Hindlimb muscle (tissue), 1 donor: ENCODE results near the gene DYNLT4. TPM values are rescaled to one million over a fixed set of nuclear protein-coding genes. Genes with fewer than 3 reads are reported as not detected.
"Not testable (repeated sequence)": the region's sequence is repeated elsewhere in the genome, so short reads cannot be mapped to it uniquely, and the experiment has no call there.

ENCODE experiments used
- DNase-seq: peaks from one replicate; pipeline ENCODE4 v3.0.0-alpha.2; 2013
- polyA plus RNA-seq: library from polyadenylated mRNA; unstranded; fragments of 120-200 nt; gene quantifications from one replicate; pipeline ENCODE4 v1.2.1, GENCODE V29; 2013; ENCODE audit not compliant: insufficient read length

The DYNLT4 gene
- polyA plus RNA-seq, 1 donor = not detected

- peak; percentile 90 for DNase-seq
Measured at GRCh38 chr1:44808063-44808937, 1.1 kb upstream of the DYNLT4 start, which contains the start of gene BTBD19. Gene BTBD19, plus strand, starts transcription at chr1:44808523. Its CDS starts 298 bp downstream, at chr1:44808821.

DNA sequence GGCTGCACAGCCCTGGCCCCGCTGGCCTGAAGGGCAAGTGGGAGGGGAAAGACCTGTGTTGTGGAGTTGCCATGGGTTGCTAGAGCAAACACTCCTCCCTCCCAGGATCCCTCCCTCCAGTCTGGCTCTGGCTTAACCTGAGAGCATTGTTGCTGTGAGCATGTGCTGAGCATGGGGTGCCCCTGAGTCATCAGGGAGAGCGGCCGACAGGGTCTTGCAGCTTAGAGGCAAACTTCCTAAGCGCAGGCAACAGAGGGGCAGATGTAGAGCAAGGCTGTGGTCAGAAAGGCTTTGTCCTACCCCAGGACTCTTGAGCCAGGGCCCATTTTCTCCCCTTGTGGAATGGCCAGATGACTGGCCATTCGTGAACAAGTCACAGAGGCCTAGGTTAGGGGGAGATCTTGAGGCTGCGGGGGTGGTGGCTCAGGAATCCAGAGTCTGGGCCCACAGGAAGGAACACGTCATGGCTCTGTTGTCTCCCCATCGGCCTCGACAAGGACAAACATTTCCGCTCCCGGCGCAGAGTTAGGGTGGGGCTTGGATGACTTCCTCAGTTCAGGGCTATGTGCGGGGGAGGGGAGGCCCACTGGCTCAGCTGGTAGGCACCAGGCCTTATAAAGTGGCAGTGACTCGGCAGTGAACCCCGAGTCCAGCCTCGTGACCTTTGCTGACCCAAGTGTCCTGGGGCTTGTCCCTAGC is 362 bp upstream of the DYNLT4 start:
- peak; percentile 95 for DNase-seq

GRCh38 chr1:44806025-44806703 is 987 bp downstream of the DYNLT4 start:
- no peak for DNase-seq

DNA sequence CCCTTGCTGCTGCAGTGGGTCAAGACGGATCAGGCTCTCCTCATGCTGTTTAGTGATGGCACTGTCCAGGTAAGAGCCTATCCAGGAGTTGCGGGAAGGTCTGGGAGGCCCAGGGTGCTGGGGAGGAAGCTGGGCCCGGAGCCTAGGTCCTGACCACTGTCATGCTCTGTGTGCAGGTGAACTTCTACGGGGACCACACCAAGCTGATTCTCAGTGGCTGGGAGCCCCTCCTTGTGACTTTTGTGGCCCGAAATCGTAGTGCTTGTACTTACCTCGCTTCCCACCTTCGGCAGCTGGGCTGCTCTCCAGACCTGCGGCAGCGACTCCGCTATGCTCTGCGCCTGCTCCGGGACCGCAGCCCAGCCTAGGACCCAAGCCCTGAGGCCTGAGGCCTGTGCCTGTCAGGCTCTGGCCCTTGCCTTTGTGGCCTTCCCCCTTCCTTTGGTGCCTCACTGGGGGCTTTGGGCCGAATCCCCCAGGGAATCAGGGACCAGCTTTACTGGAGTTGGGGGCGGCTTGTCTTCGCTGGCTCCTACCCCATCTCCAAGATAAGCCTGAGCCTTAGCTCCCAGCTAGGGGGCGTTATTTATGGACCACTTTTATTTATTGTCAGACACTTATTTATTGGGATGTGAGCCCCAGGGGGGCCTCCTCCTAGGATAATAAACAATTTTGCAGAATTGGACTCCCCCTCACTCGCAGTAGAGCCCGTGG is 1.7 kb downstream of the DYNLT4 start:
- no peak for DNase-seq

DNA sequence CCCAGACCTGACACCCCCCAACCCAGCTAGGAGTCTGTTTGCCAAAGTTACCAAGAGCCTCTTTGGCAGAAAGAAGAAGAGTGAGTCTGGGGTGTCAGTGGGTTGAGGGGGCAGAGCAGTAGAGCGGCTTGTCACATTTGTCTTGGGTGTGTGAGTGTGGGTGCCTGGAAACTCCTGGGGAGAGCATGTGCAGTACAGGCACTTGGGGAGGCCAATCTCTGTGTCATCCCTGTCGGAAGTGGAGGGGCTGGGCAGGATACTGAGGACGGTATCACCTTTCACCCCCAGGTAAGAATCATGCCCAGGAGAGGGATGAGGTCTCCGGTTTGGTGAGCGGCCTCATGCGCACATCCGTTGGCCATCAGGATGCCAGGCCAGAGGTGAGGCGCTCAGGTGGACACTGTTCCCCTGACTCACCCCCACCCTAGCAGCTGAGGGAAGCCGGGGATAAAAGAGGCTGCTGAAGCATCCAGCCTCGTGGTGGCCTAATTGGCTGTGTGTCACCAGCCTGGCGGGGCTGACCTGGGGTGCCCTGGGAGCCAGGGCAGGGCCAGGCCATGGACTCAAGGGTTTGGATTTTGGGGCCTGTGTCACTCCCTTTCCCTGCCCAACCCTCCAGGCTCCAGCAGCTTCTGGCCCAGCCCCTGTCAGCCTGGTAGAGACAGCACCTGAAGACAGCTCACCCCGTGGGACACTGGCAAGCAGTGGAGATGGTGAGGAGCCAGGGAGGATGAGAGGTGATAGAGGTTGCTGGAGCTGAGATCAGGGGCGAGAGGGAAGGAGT is 3.6 kb downstream of the DYNLT4 start:
- no peak for DNase-seq

DNA sequence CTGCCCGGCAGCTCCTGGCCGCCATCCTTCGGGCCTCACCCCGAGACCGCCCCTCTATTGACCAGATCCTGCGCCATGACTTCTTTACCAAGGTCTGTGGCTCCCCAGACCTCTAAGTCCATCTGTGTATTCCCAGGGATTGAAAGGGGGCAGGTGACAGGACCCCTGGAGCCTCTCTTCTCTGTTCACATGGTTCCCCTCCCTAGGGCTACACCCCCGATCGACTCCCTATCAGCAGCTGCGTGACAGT is 4.2 kb downstream of the DYNLT4 start:
- no peak for DNase-seq

DNA sequence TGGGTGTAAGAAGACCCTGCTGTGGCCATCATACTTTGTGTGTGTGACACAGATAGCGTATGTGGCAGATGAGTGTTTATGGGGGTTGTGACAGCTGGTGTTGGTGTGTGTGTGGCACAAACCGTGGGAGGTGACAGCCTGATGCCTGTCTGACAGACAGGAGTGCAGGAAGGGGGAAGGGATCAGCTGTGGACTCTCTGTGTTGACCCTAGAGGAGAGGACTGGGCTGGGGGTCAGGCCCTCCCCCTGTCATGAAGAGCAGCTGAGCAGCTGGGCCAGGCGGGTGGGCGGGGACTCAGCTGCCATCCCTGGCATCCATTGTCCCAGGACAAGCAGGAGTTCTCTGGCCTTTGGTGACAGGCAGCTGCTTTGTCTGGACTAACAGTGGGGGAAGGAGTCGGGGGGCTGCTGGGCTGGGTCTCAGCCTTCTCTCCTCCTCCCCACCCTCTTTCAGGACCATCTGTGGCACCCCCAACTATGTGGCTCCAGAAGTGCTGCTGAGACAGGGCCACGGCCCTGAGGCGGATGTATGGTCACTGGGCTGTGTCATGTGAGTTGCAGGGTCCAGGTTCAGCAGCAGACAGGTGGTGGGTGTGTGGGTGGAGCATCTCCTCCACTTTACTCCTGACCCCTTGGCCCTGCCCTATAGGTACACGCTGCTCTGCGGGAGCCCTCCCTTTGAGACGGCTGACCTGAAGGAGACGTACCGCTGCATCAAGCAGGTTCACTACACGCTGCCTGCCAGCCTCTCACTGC is 4.7 kb downstream of the DYNLT4 start:
- no peak for DNase-seq

DNA sequence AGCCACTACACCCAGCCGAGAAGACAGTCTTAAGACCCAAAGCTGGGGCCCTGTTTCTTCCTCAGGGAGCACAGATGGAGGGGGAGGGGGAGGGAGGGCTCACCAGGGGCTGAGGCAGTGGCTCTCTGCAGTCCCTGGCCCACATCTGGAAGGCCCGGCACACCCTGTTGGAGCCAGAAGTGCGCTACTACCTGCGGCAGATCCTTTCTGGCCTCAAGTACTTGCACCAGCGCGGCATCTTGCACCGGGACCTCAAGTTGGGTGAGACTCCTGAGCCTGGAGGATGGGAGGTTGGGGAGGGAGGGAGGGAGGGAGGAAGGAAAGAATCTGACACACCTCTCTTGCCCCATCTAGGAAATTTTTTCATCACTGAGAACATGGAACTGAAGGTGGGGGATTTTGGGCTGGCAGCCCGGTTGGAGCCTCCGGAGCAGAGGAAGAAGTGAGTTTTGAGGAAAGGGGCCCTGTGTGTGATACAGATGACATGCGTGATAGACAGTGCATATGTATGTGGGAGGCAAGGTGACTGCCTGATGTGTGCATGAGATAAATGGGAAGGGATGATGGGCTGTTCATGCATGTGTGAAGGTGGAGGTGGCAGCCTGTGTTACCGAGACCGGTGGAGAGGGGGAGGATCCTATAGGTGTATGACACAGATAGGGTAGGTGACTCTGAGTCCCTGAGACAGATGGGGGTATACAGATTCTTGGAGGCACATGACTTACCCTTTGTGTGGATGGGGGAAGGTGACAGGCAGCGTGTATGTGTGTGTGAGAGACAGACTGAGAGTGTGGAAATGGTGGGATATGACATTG is 5.5 kb downstream of the DYNLT4 start:
- no peak for DNase-seq

- peak; percentile 98 for DNase-seq
Measured at GRCh38 chr1:44799770-44800584, 7.2 kb downstream of the DYNLT4 start, which contains the start of gene PLK3. Gene PLK3, plus strand, starts transcription at chr1:44800377. Its CDS starts 87 bp downstream, at chr1:44800464.

DNA sequence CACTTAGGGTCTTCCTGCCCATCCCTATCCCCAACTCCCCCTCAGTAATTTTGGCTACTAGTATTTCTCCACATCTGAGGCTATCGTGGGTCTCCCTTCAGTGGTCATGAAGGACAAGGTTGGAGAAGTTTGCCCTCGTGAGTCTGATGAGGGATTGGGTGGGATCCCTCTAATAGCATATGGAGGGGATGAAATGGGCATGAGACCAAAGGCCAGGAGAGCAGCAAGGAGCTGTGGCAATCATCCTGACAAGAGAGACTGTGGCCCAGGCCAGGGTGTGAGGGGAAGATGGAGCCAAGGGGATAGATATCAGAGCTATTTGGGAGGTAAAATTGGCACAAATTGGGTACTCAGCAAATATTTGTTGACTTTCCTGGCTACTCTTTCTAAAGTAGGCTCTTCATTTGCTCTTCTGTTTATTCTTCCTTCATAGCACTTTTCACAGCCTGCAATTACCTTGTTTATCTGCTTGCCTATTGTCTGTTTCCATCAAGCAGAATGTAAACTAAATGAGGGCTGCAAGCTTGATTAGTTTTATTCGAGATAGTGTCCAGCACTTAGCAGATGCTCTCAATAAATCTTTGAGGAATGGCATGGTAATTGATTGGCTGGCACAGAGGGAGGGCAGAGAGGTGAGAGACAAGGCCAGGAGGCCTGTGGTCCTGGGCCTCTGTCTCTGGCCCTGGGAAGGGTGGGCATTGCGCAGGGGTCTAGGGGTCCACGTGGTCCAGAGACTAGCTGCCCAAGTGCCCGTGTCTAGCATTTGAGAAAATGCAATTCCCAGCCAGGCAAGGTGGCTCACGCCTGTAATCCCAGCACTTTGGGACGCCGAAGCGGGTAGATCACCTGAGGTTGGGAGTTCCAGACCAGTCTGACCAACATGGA is 8.4 kb downstream of the DYNLT4 start:
- DNase-seq = no peak

DNA sequence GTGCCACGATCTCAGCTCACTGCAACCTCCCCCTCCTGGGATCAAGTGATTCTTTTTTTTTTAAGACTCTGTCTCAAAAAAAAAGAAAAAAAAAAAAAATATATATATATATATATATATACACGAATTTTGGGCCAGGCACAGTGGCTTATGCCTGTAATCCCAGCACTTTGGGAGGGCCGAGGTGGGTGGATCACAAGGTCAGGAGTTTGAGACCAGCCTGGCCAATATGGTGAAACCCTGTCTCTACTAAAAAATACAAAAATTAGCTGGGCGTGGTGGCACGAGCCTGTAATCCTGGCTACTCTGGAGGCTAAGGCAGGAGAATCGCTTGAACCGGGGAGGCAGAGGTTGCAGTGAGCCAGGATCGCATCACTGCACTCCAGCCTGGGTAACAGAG is 9.3 kb downstream of the DYNLT4 start:
- not testable (repeated sequence) for DNase-seq

DNA sequence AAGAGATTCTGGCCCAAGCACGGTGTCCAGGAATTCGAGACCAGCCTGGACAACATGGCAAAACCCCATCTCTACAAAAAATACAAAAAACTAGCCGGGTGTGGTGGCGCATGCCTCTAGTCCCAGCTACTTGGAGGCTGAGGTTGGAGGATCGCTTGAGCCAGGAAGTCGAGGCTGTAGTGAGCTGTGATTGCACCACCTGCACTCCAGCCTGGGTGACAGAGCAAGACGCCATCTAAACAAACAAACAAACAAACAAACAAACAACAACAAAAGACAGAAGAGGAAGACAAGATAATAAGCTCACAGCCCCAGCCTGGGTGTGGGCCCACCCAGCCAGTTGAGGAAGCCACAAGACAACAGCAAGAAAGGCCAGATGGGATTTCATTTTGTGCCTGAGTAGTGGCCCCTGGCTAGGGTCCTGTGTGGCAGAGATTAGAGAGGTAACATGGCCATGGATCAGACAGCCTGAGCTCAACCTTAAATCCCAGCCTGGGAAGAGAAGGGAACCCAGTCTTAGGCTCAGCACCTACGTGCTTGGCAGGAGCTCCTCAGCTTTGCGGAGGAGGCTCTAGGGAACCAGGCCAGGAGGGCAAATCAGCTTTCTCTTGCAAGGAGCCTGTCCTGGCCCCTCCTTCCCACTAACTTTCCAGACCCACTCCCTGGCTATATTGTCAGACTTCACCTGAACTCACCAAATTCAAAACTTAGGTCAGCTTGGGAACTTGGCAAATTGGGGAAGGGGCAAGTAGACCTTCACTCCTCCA is 14.2 kb downstream of the DYNLT4 start:
- no peak for DNase-seq

DNA sequence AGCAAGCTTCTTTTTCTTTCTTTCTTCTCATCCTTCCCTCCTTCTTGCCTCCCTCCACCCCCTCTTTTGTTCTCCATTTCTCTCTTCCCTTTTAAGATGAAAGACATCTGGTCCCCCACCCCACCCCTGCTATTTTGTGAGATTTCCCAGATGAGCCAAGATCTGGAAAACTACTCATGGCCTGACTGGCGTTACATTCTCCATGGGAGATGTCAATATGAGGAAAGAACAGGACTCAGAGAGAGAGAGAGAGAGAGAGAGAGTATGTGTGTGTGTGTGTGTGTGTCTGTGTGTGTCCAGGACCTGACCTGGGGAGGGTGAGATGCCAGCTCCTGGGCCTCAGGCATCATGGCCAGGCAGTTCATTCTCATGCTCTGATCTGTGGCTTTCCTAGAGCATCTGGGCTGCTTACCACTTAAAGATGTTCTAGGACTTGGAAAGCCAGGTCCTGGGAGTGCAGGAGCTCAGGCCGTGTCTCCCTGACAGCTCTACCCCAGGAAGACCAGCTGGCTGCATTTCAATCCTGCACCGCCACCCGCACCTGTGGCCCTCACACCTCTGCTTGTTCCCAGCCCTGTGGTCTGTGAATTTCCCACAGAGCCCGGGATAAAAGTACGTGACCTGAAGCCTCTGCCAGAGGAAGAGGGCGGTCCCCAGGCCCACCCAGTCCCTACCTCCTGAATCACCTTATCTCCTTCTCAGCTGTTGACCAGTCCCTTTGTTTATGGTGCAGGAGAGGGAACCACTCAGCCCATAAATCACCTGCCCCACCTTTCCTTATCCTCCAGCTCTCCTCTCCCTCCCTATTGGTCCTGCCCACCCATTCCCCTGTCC is 16.0 kb downstream of the DYNLT4 start:
- DNase-seq = no peak

GRCh38 chr1:44788120-44788860 is 18.9 kb downstream of the DYNLT4 start, which contains the start of gene BEST4:
Gene BEST4, minus strand, starts transcription at chr1:44788170. Its CDS starts 465 bp downstream, at chr1:44787705.
- DNase-seq = no peak

GRCh38 chr1:44787506-44787905 is 19.6 kb downstream of the DYNLT4 start:
- DNase-seq = no peak
